A549 (cell line): ENCODE results near the gene RIMBP2.

Source experiments
- BHLHE40 ChIP-seq: IDR thresholded peaks from 2 replicates; pipeline ENCODE4 v1.6.1; 2012; ENCODE audit warnings: low read depth, low read length, inconsistent platforms
- CHD2 ChIP-seq: fragments of 150-350 bp; IDR thresholded peaks from 2 replicates; pipeline ENCODE4 v1.6.1; 2014; ENCODE audit warnings: low read length; ENCODE audit not compliant: partially characterized antibody
- EP300 ChIP-seq, 2 experiments: fragments of >200 bp; sonication (Bioruptor Twin); formaldehyde crosslinking; IDR thresholded peaks; 2 replicates in 1 of 2; 3 replicates in 1 of 2; pipeline ENCODE4 v1.6.1; 2016 to 2017
- HDAC2 ChIP-seq: fragments of 200-600 bp; sonication (generic); IDR thresholded peaks from 2 replicates; pipeline ENCODE4 v1.6.1; 2016
- KDM1A ChIP-seq: fragments of 200-600 bp; sonication (generic); IDR thresholded peaks from 2 replicates; pipeline ENCODE4 v1.6.1; 2016; ENCODE audit warnings: low read depth, mild to moderate bottlenecking
- MYC ChIP-seq: IDR thresholded peaks from 2 replicates; pipeline ENCODE4 v1.6.1; 2012; ENCODE audit warnings: mild to moderate bottlenecking, inconsistent platforms, low read length, improper control_type of control experiment, borderline replicate concordance
- POLR2A ChIP-seq: IDR thresholded peaks from 2 replicates; pipeline ENCODE4 v1.6.1; 2012; ENCODE audit warnings: mild to moderate bottlenecking, low read length
- RAD21 ChIP-seq, 2 experiments: fragments of >200 bp in 1 of 2; sonication (Bioruptor Twin) in 1 of 2; formaldehyde crosslinking in 1 of 2; IDR thresholded peaks in 1 of 2; conservative IDR thresholded peaks in 1 of 2; 2 replicates in 1 of 2; 3 replicates in 1 of 2; pipeline ENCODE4 v1.6.1; 2012 to 2018; ENCODE audit warnings: inconsistent platforms in 1 of 2
- RCOR1 ChIP-seq: fragments of 150-350 bp; IDR thresholded peaks from 2 replicates; pipeline ENCODE4 v1.6.1; 2014; ENCODE audit warnings: antibody characterized with exemption, low read length, low read depth
- SMC3 ChIP-seq: fragments of >200 bp; sonication (Bioruptor Twin); formaldehyde crosslinking; IDR thresholded peaks from 3 replicates; pipeline ENCODE4 v1.6.1; 2018; ENCODE audit warnings: inconsistent platforms
- SREBF2 ChIP-seq: fragments of 450-650 bp; IDR thresholded peaks from 2 replicates; pipeline ENCODE4 v1.6.1; 2014; ENCODE audit warnings: mild to moderate bottlenecking, moderate library complexity
- TF ChIP-seq, protein P1 (sequence below): IDR thresholded peaks from 2 replicates; pipeline ENCODE4 v1.6.1; 2012
- TF ChIP-seq, protein P2 (sequence below): fragments of >200 bp; sonication (Bioruptor Twin); formaldehyde crosslinking; IDR thresholded peaks from 3 replicates; pipeline ENCODE4 v1.5.1; 2016
- TF ChIP-seq, protein P3 (sequence below): IDR thresholded peaks from 2 replicates; pipeline ENCODE4 v1.6.1; 2012

DNA sequence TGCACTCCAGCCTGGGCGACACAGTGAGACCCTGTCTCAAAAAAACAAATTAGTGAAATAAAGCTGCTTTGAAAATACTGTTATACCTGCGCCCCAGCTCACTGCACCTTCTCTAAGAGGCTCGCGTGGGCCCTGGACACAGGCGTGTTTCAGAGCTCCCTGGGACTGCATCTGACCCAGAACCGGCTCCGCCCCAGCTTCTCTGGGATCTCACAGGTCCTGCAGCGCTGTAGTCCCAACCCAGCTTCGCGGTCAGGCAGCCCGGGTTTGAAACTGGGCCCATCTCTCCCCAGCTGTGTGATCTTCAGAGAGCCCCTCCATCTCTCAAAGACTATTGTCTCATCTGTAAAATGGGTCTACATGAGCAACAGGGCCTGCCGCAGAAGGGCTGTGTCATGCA is 7.5 kb downstream of the RIMBP2 start:
- no peak for TF ChIP-seq CHD2
- TF ChIP-seq, protein P1, sequence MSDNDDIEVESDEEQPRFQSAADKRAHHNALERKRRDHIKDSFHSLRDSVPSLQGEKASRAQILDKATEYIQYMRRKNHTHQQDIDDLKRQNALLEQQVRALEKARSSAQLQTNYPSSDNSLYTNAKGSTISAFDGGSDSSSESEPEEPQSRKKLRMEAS, result no peak
- TF ChIP-seq, protein P2, sequence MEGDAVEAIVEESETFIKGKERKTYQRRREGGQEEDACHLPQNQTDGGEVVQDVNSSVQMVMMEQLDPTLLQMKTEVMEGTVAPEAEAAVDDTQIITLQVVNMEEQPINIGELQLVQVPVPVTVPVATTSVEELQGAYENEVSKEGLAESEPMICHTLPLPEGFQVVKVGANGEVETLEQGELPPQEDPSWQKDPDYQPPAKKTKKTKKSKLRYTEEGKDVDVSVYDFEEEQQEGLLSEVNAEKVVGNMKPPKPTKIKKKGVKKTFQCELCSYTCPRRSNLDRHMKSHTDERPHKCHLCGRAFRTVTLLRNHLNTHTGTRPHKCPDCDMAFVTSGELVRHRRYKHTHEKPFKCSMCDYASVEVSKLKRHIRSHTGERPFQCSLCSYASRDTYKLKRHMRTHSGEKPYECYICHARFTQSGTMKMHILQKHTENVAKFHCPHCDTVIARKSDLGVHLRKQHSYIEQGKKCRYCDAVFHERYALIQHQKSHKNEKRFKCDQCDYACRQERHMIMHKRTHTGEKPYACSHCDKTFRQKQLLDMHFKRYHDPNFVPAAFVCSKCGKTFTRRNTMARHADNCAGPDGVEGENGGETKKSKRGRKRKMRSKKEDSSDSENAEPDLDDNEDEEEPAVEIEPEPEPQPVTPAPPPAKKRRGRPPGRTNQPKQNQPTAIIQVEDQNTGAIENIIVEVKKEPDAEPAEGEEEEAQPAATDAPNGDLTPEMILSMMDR, result no peak
- TF ChIP-seq KDM1A, result no peak
- no peak for TF ChIP-seq POLR2A
- TF ChIP-seq MYC, result no peak
- TF ChIP-seq EP300 (IDR thresholded peaks at IDR 0.05), result no peak
- TF ChIP-seq SMC3, result no peak
- no peak for TF ChIP-seq HDAC2
- no peak for TF ChIP-seq RCOR1
- TF ChIP-seq, protein P3, sequence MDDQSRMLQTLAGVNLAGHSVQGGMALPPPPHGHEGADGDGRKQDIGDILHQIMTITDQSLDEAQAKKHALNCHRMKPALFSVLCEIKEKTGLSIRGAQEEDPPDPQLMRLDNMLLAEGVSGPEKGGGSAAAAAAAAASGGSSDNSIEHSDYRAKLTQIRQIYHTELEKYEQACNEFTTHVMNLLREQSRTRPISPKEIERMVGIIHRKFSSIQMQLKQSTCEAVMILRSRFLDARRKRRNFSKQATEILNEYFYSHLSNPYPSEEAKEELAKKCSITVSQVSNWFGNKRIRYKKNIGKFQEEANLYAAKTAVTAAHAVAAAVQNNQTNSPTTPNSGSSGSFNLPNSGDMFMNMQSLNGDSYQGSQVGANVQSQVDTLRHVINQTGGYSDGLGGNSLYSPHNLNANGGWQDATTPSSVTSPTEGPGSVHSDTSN, result no peak
- no peak for TF ChIP-seq SREBF2
- no peak for TF ChIP-seq RAD21 (conservative IDR thresholded peaks at IDR 0.05 in 1 of 2, IDR thresholded peaks at IDR 0.05 in 1 of 2)
- no peak for TF ChIP-seq BHLHE40
